ENCODE measurements around the gene PTPRD. TPM values are rescaled to one million over a fixed set of nuclear protein-coding genes. Genes with fewer than 3 reads are reported as not detected.

The PTPRD gene
- total and polyA plus RNA-seq, 9 of the 15 experiments (the other 6 are each of a cell fraction or from before 2014, with no cell fraction given) = 0.11 TPM; not detected in 8

GRCh38 chr9:8576741-8577140 is 2036.1 kb downstream of the PTPRD start (continued):
- no peak for TF ChIP-seq NKRF (IDR thresholded peaks at IDR 0.05; ENCODE audit: borderline replicate concordance)
- no peak for TF ChIP-seq RERE (CRISPR knock-in tag; IDR thresholded peaks at IDR 0.05; ENCODE audit: borderline replicate concordance)

- CTCF ChIA-PET (ENCODE audit: low intra/inter-chr PET ratio) = no interaction called here
- ATAC-seq (no peak), FAIRE-seq (no peak), DNase-seq (ENCODE audit: extremely low read depth in 1 of 4, low spot score in 3 of 4) (no peak)
- H3K9ac ChIP-seq (ENCODE audit: insufficient read depth in 1 of 2, low read depth in 2 of 2, low read length in 2 of 2) = no peak overlapping the region
- no peak overlapping the region for H3K4me3 ChIP-seq
- intact Hi-C loops (cut with micrococcal nuclease) = no loop called here
- no peak overlapping the region for H2AFZ ChIP-seq (ENCODE audit: low read depth, low read length)
- no peaks in the 10 kb centered on the region for H4K20me1 ChIP-seq (replicated peaks; ENCODE audit: control insufficient read depth, insufficient read depth, low read length)
- no peaks in the 10 kb centered on the region for H3K4me1 ChIP-seq (replicated peaks in 1 of 2; ENCODE audit: control insufficient read depth in 2 of 2, insufficient read depth in 2 of 2, low read length in 2 of 2)
- BruUV-seq (replicated peaks) = no TSS peak
- no peaks in the 10 kb centered on the region for H3K36me3 ChIP-seq (ENCODE audit: control insufficient read depth, insufficient read depth, low read length)
- H3K27me3 ChIP-seq (ENCODE audit: control insufficient read depth in 2 of 2, insufficient read depth in 2 of 2, low read length in 2 of 2) = no peaks in the 10 kb centered on the region
- H3K9me1 ChIP-seq (ENCODE audit: control insufficient read depth, insufficient read depth, low read length) = no peaks in the 10 kb centered on the region
- POLR2A ChIA-PET = no interaction called here
- in situ Hi-C loops (cut with MboI) = no loop called here
- no peaks in the 10 kb centered on the region for H3K9me3 ChIP-seq (replicated peaks; ENCODE audit: control insufficient read depth, insufficient read depth, low read depth, low read length)
- WGBS (ENCODE audit: insufficient coverage, low coverage, missing lambda C conversion rate) = 0% methylated on average over 4 of the region's 4 CpGs
- no peak overlapping the region for H3K4me2 ChIP-seq (ENCODE audit: insufficient read depth, low read length)
- no peaks in the 10 kb centered on the region for H3K79me2 ChIP-seq (ENCODE audit: control insufficient read depth, insufficient read depth, low read length)
- no peak overlapping the region for H3K27ac ChIP-seq (ENCODE audit: extremely low read depth, low read depth, low read length)
- TF ChIP-seq MAZ (CRISPR knock-in tag; conservative IDR thresholded peaks at IDR 0.05 in 1 of 2, IDR thresholded peaks at IDR 0.05 in 1 of 2) (no peak), STAG1 (CRISPR knock-in tag; IDR thresholded peaks at IDR 0.05; ENCODE audit: borderline replicate concordance) (no peak), CAMTA2 (CRISPR knock-in tag; conservative IDR thresholded peaks at IDR 0.05) (no peak), ZBED1 (IDR thresholded peaks at IDR 0.05) (no peak), TCF15 (CRISPR knock-in tag; IDR thresholded peaks at IDR 0.05) (no peak), TAF1 (IDR thresholded peaks at IDR 0.05; ENCODE audit: control insufficient read depth, extremely low read depth, insufficient read depth, low read length, severe bottlenecking) (no peak), ZNF431 (CRISPR knock-in tag; IDR thresholded peaks at IDR 0.05) (no peak), ZBTB7A (IDR thresholded peaks at IDR 0.05; ENCODE audit: borderline replicate concordance, control insufficient read depth, low read depth, low read length) (no peak), SRSF9 (IDR thresholded peaks at IDR 0.05; ENCODE audit: borderline replicate concordance, low read depth, low read length) (no peak), CHD2 (IDR thresholded peaks at IDR 0.05; ENCODE audit: low read depth, low read length) (no peak), ZNF766 (CRISPR knock-in tag; conservative IDR thresholded peaks at IDR 0.05) (no peak), DACH1 (IDR thresholded peaks at IDR 0.05; ENCODE audit: partially characterized antibody) (no peak)
These were observed 2038.0 kb downstream of the PTPRD start for GRCh38 chr9:8574846-8575245.
